ENCODE measurements around the gene BIVM.
A peak's percentile ranks its signal among the peaks of the same experiment; 100 is the strongest.

Gene BIVM

GRCh38 chr13:102870677-102871415, 71.9 kb downstream of the BIVM start:
- no peak for TF ChIP-seq ZFX (IDR thresholded peaks at IDR 0.05)
- TF ChIP-seq CTCF (conservative IDR thresholded peaks at IDR 0.05) = peak; percentile 91
- H3K27ac ChIP-seq = no peak overlapping the region

- no peak overlapping the region for H3K27ac ChIP-seq
- TF ChIP-seq CTCF (conservative IDR thresholded peaks at IDR 0.05) (no peak), ZFX (IDR thresholded peaks at IDR 0.05) (no peak)
These were observed 73.2 kb downstream of the BIVM start for GRCh38 chr13:102872131-102872530.

- TF ChIP-seq CTCF (conservative IDR thresholded peaks at IDR 0.05) = no peak
- TF ChIP-seq ZFX (IDR thresholded peaks at IDR 0.05) = no peak
- no peak overlapping the region for H3K27ac ChIP-seq
These were observed 73.6 kb downstream of the BIVM start for GRCh38 chr13:102872531-102872930.

GRCh38 chr13:102873653-102874052, 74.7 kb downstream of the BIVM start:
- TF ChIP-seq CTCF (conservative IDR thresholded peaks at IDR 0.05) (no peak), ZFX (IDR thresholded peaks at IDR 0.05) (no peak)

GRCh38 chr13:102875256-102875655, 76.3 kb downstream of the BIVM start:
- H3K27ac ChIP-seq = no peak overlapping the region
- TF ChIP-seq CTCF (conservative IDR thresholded peaks at IDR 0.05) (no peak), ZFX (IDR thresholded peaks at IDR 0.05) (no peak)

More at GRCh38 chr13:102873653-102874052, 74.7 kb downstream of the BIVM start:
- H3K27ac ChIP-seq = no peak overlapping the region

- no peak overlapping the region for H3K27ac ChIP-seq
These were observed 78.4 kb downstream of the BIVM start for GRCh38 chr13:102877303-102877702.

More at GRCh38 chr13:102877303-102877702, 78.4 kb downstream of the BIVM start:
- TF ChIP-seq CTCF (conservative IDR thresholded peaks at IDR 0.05) (no peak), ZFX (IDR thresholded peaks at IDR 0.05) (no peak)
